OCI-LY7 (cell line): ENCODE results near the gene HS3ST4. TPM values are rescaled to one million over a fixed set of nuclear protein-coding genes. Genes with fewer than 3 reads are reported as not detected.

Source experiments
- BruUV-seq: library from RNA; stranded (reverse); fragments of 400-500 nt; replicated peaks from 2 replicates; lab custom pipeline; 2021; lab: Mats Ljungman, UMichigan
- CTCF ChIA-PET: fragments of 300-600 bp; sonication (Branson Sonifier 250); formaldehyde crosslinking; loops from one replicate; lab custom pipeline; 2022; ENCODE audit warnings: antibody characterized with exemption; ENCODE audit not compliant: unreplicated experiment; lab: Charles Lee
- POLR2A ChIA-PET: fragments of 300-600 bp; sonication (Branson Sonifier 250); formaldehyde crosslinking; loops from one replicate; lab custom pipeline; 2022; ENCODE audit warnings: antibody characterized with exemption; lab: Charles Lee
- DNase-seq: peaks from one replicate; pipeline ENCODE4 v3.0.0-alpha.2; 2015; ENCODE audit warnings: low spot score
- H2AFZ ChIP-seq: fragments of 200-600 bp; sonication (generic), shearing (Covaris generic); 2 replicates; pipeline ENCODE4 v1.6.1; 2014; ENCODE audit warnings: mild to moderate bottlenecking, antibody characterized with exemption, low read length, moderate library complexity
- H3K27ac ChIP-seq: fragments of 200-600 bp; sonication (generic); 2 replicates; pipeline ENCODE4 v1.5.1; 2014; ENCODE audit warnings: mixed run types, low read depth, mild to moderate bottlenecking, moderate library complexity, low read length, inconsistent platforms; ENCODE audit not compliant: poor library complexity, severe bottlenecking
- H3K36me3 ChIP-seq: fragments of 200-600 bp; sonication (generic); 2 replicates; pipeline ENCODE4 v1.6.1; 2014; ENCODE audit warnings: mild to moderate bottlenecking, antibody characterized with exemption, low read length, moderate library complexity, mixed read lengths; ENCODE audit not compliant: insufficient read depth
- H3K4me1 ChIP-seq: fragments of 200-600 bp; sonication (generic); 2 replicates; pipeline ENCODE4 v1.5.1; 2014; ENCODE audit warnings: mild to moderate bottlenecking, low read length; ENCODE audit not compliant: insufficient read depth, poor library complexity, severe bottlenecking
- H3K4me2 ChIP-seq: fragments of 200-600 bp; sonication (generic); 2 replicates; pipeline ENCODE4 v1.6.1; 2014; ENCODE audit warnings: mild to moderate bottlenecking, low read length
- H3K4me3 ChIP-seq: fragments of 200-600 bp; sonication (generic); 2 replicates; pipeline ENCODE4 v1.5.1; 2014; ENCODE audit warnings: mild to moderate bottlenecking, low read depth, low read length; ENCODE audit not compliant: poor library complexity, severe bottlenecking
- H3K79me2 ChIP-seq: fragments of 200-600 bp; sonication (generic); 2 replicates; pipeline ENCODE4 v1.6.1; 2016; ENCODE audit warnings: low read depth, mild to moderate bottlenecking, low read length, moderate library complexity, mixed read lengths; ENCODE audit not compliant: insufficient read depth
- H3K9me2 ChIP-seq: fragments of 200-600 bp; sonication (generic); 2 replicates; pipeline ENCODE4 v1.6.1; 2016; ENCODE audit warnings: mild to moderate bottlenecking, low read length, mixed read lengths; ENCODE audit not compliant: insufficient read depth
- H3K9me3 ChIP-seq: fragments of 200-600 bp; sonication (generic); 2 replicates; pipeline ENCODE4 v1.6.1; 2014; ENCODE audit warnings: mild to moderate bottlenecking, mixed run types, low read length, mixed read lengths
- H4K20me1 ChIP-seq: fragments of 200-600 bp; sonication (generic); 2 replicates; pipeline ENCODE4 v1.6.1; 2014; ENCODE audit warnings: mild to moderate bottlenecking, antibody characterized with exemption, low read length, moderate library complexity, mixed read lengths; ENCODE audit not compliant: insufficient read depth
- CTCF ChIP-seq: fragments of 200-600 bp; sonication (generic); conservative IDR thresholded peaks from 2 replicates; pipeline ENCODE4 v1.5.1; 2014; ENCODE audit warnings: mild to moderate bottlenecking, antibody characterized with exemption, low read length, moderate library complexity, mixed read lengths
- EZH2phosphoT487 ChIP-seq: fragments of 200-600 bp; sonication (generic); IDR thresholded peaks from 2 replicates; pipeline ENCODE4 v1.6.1; 2018; ENCODE audit warnings: low read depth, borderline replicate concordance, mild to moderate bottlenecking, mixed run types, antibody characterized with exemption, low read length, moderate library complexity, mixed read lengths
- intact Hi-C: fragments of 100-400 bp; cut with micrococcal nuclease; formaldehyde crosslinking; loops from one replicate; pipeline ENCODE4 v1.10.0; 2022; ENCODE audit not compliant: unreplicated experiment
- total RNA-seq, 2 experiments: library from RNA; depleted of rRNA in 1 of 2; stranded (reverse); fragments of >200 nt in 1 of 2; shearing (Covaris generic) in 1 of 2; gene quantifications; 2 replicates each; pipeline ENCODE4 v1.2.3, GENCODE V29; 2014 to 2022

HS3ST4 gene
- total RNA-seq, 2 experiments from 2014 or later, result not detected

- no peak overlapping the region for H3K4me2 ChIP-seq
- no peaks in the 10 kb centered on the region for H3K9me2 ChIP-seq
- intact Hi-C loops, result no loop called here
- ChIA-PET POLR2A (no interaction called here), CTCF (no interaction called here)
- H3K4me3 ChIP-seq, result no peak overlapping the region
- H3K9me3 ChIP-seq, result no peaks in the 10 kb centered on the region
- H4K20me1 ChIP-seq, result no peaks in the 10 kb centered on the region
- BruUV-seq, result no TSS peak
- no peak overlapping the region for H3K27ac ChIP-seq
- TF ChIP-seq CTCF, result no peak
- no peak for TF ChIP-seq EZH2phosphoT487
- no peaks in the 10 kb centered on the region for H3K4me1 ChIP-seq
- no peak for DNase-seq
- H3K79me2 ChIP-seq, result no peaks in the 10 kb centered on the region
- no peak overlapping the region for H2AFZ ChIP-seq
- H3K36me3 ChIP-seq, result no peaks in the 10 kb centered on the region
Measured at GRCh38 chr16:25835126-25835525, 143.4 kb downstream of the HS3ST4 start.

- Histone ChIP-seq H3K4me2 (no peak overlapping the region), H2AFZ (no peak overlapping the region), H3K4me1 (no peaks in the 10 kb centered on the region), H3K4me3 (no peak overlapping the region), H3K36me3 (no peaks in the 10 kb centered on the region), H3K9me3 (no peaks in the 10 kb centered on the region), H4K20me1 (no peaks in the 10 kb centered on the region), H3K79me2 (no peaks in the 10 kb centered on the region), H3K27ac (no peak overlapping the region), H3K9me2 (no peaks in the 10 kb centered on the region)
- no TSS peak for BruUV-seq
- POLR2A ChIA-PET, result no interaction called here
- peak; percentile 73 for DNase-seq
- CTCF ChIA-PET, result no interaction called here
- intact Hi-C loops, result no loop called here
- TF ChIP-seq CTCF (peak; percentile 89), EZH2phosphoT487 (no peak)
Measured at GRCh38 chr16:25838724-25839186, 147.0 kb downstream of the HS3ST4 start.

- no peak for DNase-seq
- H3K36me3 ChIP-seq, result no peaks in the 10 kb centered on the region
- no peak overlapping the region for H3K4me2 ChIP-seq
- H4K20me1 ChIP-seq, result no peaks in the 10 kb centered on the region
- no peaks in the 10 kb centered on the region for H3K79me2 ChIP-seq
- CTCF ChIA-PET, result no interaction called here
- no peaks in the 10 kb centered on the region for H3K9me2 ChIP-seq
- H3K9me3 ChIP-seq, result no peaks in the 10 kb centered on the region
- no peak for TF ChIP-seq CTCF
- no peak for TF ChIP-seq EZH2phosphoT487
- H2AFZ ChIP-seq, result no peak overlapping the region
- POLR2A ChIA-PET, result interaction anchor here (0.6 kb wide), 1 partner anchor 632 kb away, joined by 3 read pairs; no protein-coding TSS in a partner anchor
- BruUV-seq, result no TSS peak
- no peak overlapping the region for H3K27ac ChIP-seq
- H3K4me1 ChIP-seq, result no peaks in the 10 kb centered on the region
- H3K4me3 ChIP-seq, result no peak overlapping the region
- intact Hi-C loops, result no loop called here
Measured at GRCh38 chr16:25841761-25842160, 150.0 kb downstream of the HS3ST4 start.
